DMS 273 (cell line): Measurements from ENCODE around the gene TRAPPC1.

Experiments used
- DNase-seq: peaks from one replicate; lab custom pipeline; 2025; ENCODE audit not compliant: unreplicated experiment; lab: John Stamatoyannopoulos, UW

TRAPPC1 gene

DNA sequence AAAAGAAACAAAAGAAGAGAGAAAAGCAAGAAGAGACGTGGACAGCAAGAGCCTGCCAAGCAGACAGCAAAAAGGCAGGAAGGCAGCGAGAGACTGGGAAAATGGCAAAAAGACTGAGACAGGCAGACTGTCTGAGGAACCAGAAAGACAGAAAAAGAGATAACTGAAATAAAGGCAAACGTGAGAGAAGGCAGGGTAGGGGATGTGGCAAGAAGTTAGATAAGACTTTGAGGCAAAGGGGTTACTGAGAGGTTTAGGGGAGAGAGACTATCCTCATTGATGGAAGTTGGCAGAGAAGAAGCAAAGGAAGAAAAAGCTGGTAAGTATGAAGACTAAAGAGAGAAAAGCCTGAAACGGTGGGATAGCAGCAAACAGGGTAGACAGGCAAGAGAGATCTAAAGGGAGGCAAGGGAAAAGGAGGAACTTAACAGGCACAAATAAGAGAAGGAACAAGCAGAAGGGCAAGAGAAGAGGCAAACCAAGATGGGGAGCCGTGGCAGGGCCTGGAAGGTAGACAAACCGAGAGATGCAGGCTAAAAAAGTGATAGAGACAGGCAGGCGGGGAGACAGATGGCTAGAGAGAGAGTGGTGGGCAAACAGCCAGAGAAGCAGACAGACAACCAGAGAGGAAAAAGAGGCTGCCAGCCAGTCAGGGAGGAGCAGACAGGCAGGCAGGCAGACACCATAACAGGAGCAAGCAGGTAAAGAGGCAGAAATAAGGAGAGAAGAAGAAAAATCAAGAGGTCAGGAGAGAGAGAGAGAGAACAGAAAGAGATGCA is 50.3 kb downstream of the TRAPPC1 start:
- DNase-seq, result peak; percentile 88
